Measurements from ENCODE around the gene TCEA2.
A peak's percentile ranks its signal among the peaks of the same experiment; 100 is the strongest.

Gene TCEA2

DNA sequence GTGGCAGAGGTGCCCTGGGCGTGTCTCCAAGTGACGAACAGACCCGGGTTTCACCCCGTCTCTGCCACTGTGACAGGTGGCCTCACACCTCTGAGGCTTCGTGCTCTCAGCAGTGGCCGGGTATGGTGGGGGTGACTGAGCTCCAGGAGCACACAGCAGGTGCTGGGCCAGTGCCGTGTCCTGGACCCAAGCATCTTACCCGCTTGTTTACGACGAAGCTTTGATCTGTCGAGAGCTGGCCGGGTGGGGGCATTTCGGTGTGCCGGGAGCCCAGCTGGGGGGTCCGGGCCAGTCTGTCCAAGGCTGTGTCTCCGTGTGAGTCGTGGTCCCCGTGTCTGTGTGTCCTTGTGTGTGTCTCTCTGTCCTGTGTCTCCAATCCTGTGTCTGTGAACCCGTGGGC lies 28.3 kb downstream of the TCEA2 start:
- Mint-ChIP-seq H3K4me1 (peaks cover 6% of the 10 kb centered on the region), H3K27ac (peak overlapping the region; percentile 75), H3K36me3 (ENCODE audit: low read depth) (no peaks in the 10 kb centered on the region), H3K27me3 (ENCODE audit: low read depth, poor library complexity) (peaks cover 59% of the 10 kb centered on the region), H3K4me3 (no peak overlapping the region), H3K9me3 (peaks cover 15% of the 10 kb centered on the region)
- TF ChIP-seq, protein P1, sequence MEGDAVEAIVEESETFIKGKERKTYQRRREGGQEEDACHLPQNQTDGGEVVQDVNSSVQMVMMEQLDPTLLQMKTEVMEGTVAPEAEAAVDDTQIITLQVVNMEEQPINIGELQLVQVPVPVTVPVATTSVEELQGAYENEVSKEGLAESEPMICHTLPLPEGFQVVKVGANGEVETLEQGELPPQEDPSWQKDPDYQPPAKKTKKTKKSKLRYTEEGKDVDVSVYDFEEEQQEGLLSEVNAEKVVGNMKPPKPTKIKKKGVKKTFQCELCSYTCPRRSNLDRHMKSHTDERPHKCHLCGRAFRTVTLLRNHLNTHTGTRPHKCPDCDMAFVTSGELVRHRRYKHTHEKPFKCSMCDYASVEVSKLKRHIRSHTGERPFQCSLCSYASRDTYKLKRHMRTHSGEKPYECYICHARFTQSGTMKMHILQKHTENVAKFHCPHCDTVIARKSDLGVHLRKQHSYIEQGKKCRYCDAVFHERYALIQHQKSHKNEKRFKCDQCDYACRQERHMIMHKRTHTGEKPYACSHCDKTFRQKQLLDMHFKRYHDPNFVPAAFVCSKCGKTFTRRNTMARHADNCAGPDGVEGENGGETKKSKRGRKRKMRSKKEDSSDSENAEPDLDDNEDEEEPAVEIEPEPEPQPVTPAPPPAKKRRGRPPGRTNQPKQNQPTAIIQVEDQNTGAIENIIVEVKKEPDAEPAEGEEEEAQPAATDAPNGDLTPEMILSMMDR (IDR thresholded peaks at IDR 0.05), result no peak
- DNase-seq, result no peak

DNA sequence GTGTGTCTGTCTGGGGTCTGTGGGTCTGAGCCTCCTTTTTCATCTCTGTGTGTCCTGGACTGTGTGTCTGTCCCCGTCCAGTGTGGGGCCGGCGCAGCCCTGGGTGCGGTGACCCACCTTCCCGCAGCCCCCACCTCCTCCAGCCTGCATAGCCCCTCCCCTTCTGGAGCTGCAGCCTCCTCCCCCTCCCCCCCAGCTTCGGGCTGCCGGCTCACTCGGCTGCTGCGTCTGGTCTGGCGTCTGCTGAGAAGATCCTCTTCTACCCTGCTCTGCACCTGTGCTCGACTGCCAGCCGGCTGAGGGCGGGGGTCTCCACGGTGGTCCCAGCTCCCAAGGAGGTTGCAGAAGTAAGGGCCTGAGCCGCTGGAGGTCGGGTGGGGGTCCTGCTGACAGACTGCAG lies 28.8 kb downstream of the TCEA2 start:
- no peak overlapping the region for H3K4me3 Mint-ChIP-seq
- peak; percentile 51 for DNase-seq
- peaks cover 3% of the 10 kb centered on the region for H3K36me3 Mint-ChIP-seq (ENCODE audit: low read depth)
- peaks cover 14% of the 10 kb centered on the region for H3K9me3 Mint-ChIP-seq
- H3K27me3 Mint-ChIP-seq (ENCODE audit: low read depth, poor library complexity), result peaks cover 55% of the 10 kb centered on the region
- peak overlapping the region; percentile 75 for H3K27ac Mint-ChIP-seq
- TF ChIP-seq, protein P1 (IDR thresholded peaks at IDR 0.05), result no peak
- H3K4me1 Mint-ChIP-seq, result peaks cover 6% of the 10 kb centered on the region

GRCh38 chr20:64092258-64093012 lies 29.4 kb downstream of the TCEA2 start:
- H3K27ac Mint-ChIP-seq, result no peak overlapping the region
- peaks cover 6% of the 10 kb centered on the region for H3K4me1 Mint-ChIP-seq
- TF ChIP-seq, protein P1 (IDR thresholded peaks at IDR 0.05), result no peak
- peaks cover 6% of the 10 kb centered on the region for H3K36me3 Mint-ChIP-seq (ENCODE audit: low read depth)
- DNase-seq, result no peak
- peaks cover 16% of the 10 kb centered on the region for H3K9me3 Mint-ChIP-seq
- H3K4me3 Mint-ChIP-seq, result no peak overlapping the region
- peaks cover 52% of the 10 kb centered on the region for H3K27me3 Mint-ChIP-seq (ENCODE audit: low read depth, poor library complexity)

- Mint-ChIP-seq H3K27ac (no peak overlapping the region), H3K36me3 (ENCODE audit: low read depth) (peaks cover 6% of the 10 kb centered on the region), H3K4me3 (no peak overlapping the region), H3K4me1 (peaks cover 6% of the 10 kb centered on the region), H3K27me3 (ENCODE audit: low read depth, poor library complexity) (peaks cover 46% of the 10 kb centered on the region), H3K9me3 (peaks cover 11% of the 10 kb centered on the region)
- TF ChIP-seq, protein P1 (IDR thresholded peaks at IDR 0.05), result no peak
- DNase-seq, result no peak
Observed at GRCh38 chr20:64093013-64093503, 30.1 kb downstream of the TCEA2 start.

GRCh38 chr20:64095455-64095854 lies 32.5 kb downstream of the TCEA2 start:
- peaks cover 6% of the 10 kb centered on the region for H3K36me3 Mint-ChIP-seq (ENCODE audit: low read depth)
- peaks cover 6% of the 10 kb centered on the region for H3K4me1 Mint-ChIP-seq
- H3K27ac Mint-ChIP-seq, result no peak overlapping the region
- H3K4me3 Mint-ChIP-seq, result no peak overlapping the region
- no peak for DNase-seq
- TF ChIP-seq, protein P1 (IDR thresholded peaks at IDR 0.05), result no peak
- H3K27me3 Mint-ChIP-seq (ENCODE audit: low read depth, poor library complexity), result peaks cover 27% of the 10 kb centered on the region
- peaks cover 6% of the 10 kb centered on the region for H3K9me3 Mint-ChIP-seq

GRCh38 chr20:64095927-64096326 lies 32.9 kb downstream of the TCEA2 start:
- H3K4me3 Mint-ChIP-seq, result no peak overlapping the region
- H3K9me3 Mint-ChIP-seq, result peaks cover 6% of the 10 kb centered on the region
- TF ChIP-seq, protein P1 (IDR thresholded peaks at IDR 0.05), result no peak
- H3K4me1 Mint-ChIP-seq, result peaks cover 6% of the 10 kb centered on the region
- H3K27ac Mint-ChIP-seq, result no peak overlapping the region
- H3K27me3 Mint-ChIP-seq (ENCODE audit: low read depth, poor library complexity), result peaks cover 32% of the 10 kb centered on the region
- peaks cover 6% of the 10 kb centered on the region for H3K36me3 Mint-ChIP-seq (ENCODE audit: low read depth)
- no peak for DNase-seq

Measured in nephron progenitor cell (in vitro differentiated cells).